ENCODE results near the gene PRDM16. TPM values are rescaled to one million over a fixed set of nuclear protein-coding genes. Genes with fewer than 3 reads are reported as not detected.

PRDM16 gene
- total and polyA plus RNA-seq, 2 of the 4 experiments (the other 2 are of a cell fraction): 0.02 TPM; not detected in 1

- Histone ChIP-seq H3K4me3 (ENCODE audit: insufficient read depth, low read depth, low read length) (no peak overlapping the region), H3K4ac (ENCODE audit: low read depth, low read length) (no peak overlapping the region), H3K18ac (ENCODE audit: low read depth, low read length) (no peak overlapping the region), H2AK9ac (replicated peaks; ENCODE audit: low read depth, low read length, poor library complexity) (no peak overlapping the region), H3K9ac (ENCODE audit: low read depth, low read length) (no peak overlapping the region), H3K27me3 (ENCODE audit: control insufficient read depth, insufficient read depth, low read length) (no peaks in the 10 kb centered on the region), H3K79me1 (ENCODE audit: low read depth in 1 of 2, low read length in 2 of 2) (no peaks in the 10 kb centered on the region), H2AK5ac (ENCODE audit: low read depth, low read length) (no peak overlapping the region), H2BK120ac (ENCODE audit: low read depth, low read length) (no peak overlapping the region), H3K14ac (replicated peaks; ENCODE audit: low read depth, low read length) (no peak overlapping the region), H2BK5ac (ENCODE audit: low read depth, low read length, poor library complexity, severe bottlenecking) (no peak overlapping the region), H3K9me1 (ENCODE audit: insufficient read depth, low read length) (no peaks in the 10 kb centered on the region), H4K91ac (ENCODE audit: insufficient read depth, low read depth, low read length) (no peak overlapping the region), H3K36me3 (ENCODE audit: control insufficient read depth, insufficient read depth, low read length) (no peaks in the 10 kb centered on the region), H2BK15ac (ENCODE audit: low read depth, low read length) (no peak overlapping the region), H2AFZ (replicated peaks; ENCODE audit: low read length, poor library complexity) (no peak overlapping the region), H3K9me3 (ENCODE audit: control insufficient read depth, insufficient read depth, low read length) (peaks cover 2% of the 10 kb centered on the region; the same call in 1 of the 2 replicates), H3K56ac (ENCODE audit: extremely low read depth, insufficient read depth, low read length) (no peak overlapping the region), H4K20me1 (ENCODE audit: insufficient read depth, low read length) (no peaks in the 10 kb centered on the region), H4K5ac (ENCODE audit: low read depth, low read length) (no peak overlapping the region), H4K8ac (ENCODE audit: low read depth in 2 of 2, low read length in 2 of 2) (no peak overlapping the region), H3K23ac (ENCODE audit: low read depth, low read length) (no peak overlapping the region), H3K4me2 (ENCODE audit: low read depth, low read length) (no peak overlapping the region), H2BK20ac (ENCODE audit: low read depth, low read length) (no peak overlapping the region), H3K4me1 (ENCODE audit: control insufficient read depth, insufficient read depth, low read length) (no peaks in the 10 kb centered on the region), H3K27ac (ENCODE audit: insufficient read depth, low read length) (no peak overlapping the region)
- in situ Hi-C loops (cut with MboI; ENCODE audit: low sequenced_read_pairs) (loop anchor here (25.0 kb wide), 1 partner anchor 617 kb away; no protein-coding TSS in a partner anchor), dilution Hi-C loops (cut with HindIII; ENCODE audit: low sequenced_read_pairs, unreplicated experiment) (no loop called here), intact Hi-C loops (cut with micrococcal nuclease) (no loop called here)
- DNase-seq (no peak), ATAC-seq (ENCODE audit: low read depth) (no peak)
- WGBS, 2 experiments (ENCODE audit: extremely low coverage in 2 of 2, insufficient read length in 1 of 2): no CpG with 5 or more reads among the region's 6 CpGs
- POLR2A ChIA-PET (ENCODE audit: unreplicated experiment): no interaction called here
- no TSS peak for BruUV-seq (replicated peaks)
- CTCF ChIA-PET: no interaction called here
- TF ChIP-seq BHLHE40 (IDR thresholded peaks at IDR 0.05; ENCODE audit: low read depth, low read length) (no peak), FOS (IDR thresholded peaks at IDR 0.05; ENCODE audit: low read depth, low read length) (no peak), MAZ (IDR thresholded peaks at IDR 0.05; ENCODE audit: borderline replicate concordance, low read depth, low read length) (no peak), RCOR1 (IDR thresholded peaks at IDR 0.05; ENCODE audit: insufficient replicate concordance, low read length) (no peak), CHD1 (IDR thresholded peaks at IDR 0.05; ENCODE audit: low read depth, low read length) (no peak), MXI1 (IDR thresholded peaks at IDR 0.05; ENCODE audit: borderline replicate concordance, low read depth, low read length) (no peak), SMC3 (IDR thresholded peaks at IDR 0.05; ENCODE audit: low read depth, low read length) (no peak), POLR2A (IDR thresholded peaks at IDR 0.05; ENCODE audit: low read depth, low read length) (no peak)
- TF ChIP-seq, protein P1, sequence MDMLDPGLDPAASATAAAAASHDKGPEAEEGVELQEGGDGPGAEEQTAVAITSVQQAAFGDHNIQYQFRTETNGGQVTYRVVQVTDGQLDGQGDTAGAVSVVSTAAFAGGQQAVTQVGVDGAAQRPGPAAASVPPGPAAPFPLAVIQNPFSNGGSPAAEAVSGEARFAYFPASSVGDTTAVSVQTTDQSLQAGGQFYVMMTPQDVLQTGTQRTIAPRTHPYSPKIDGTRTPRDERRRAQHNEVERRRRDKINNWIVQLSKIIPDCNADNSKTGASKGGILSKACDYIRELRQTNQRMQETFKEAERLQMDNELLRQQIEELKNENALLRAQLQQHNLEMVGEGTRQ (IDR thresholded peaks at IDR 0.05; ENCODE audit: low read depth, low read length): no peak
These were observed 15.0 kb upstream of the PRDM16 start for GRCh38 chr1:3053986-3054385.
